Thoracic aorta (tissue), 2 donors: Measurements from ENCODE around the gene HOXA5. TPM values are rescaled to one million over a fixed set of nuclear protein-coding genes. Genes with fewer than 3 reads are reported as not detected.

Experiments
- ATAC-seq: fragments of 150-250 bp; one replicate; pipeline ENCODE4 v1.8.0; 2017; ENCODE audit warnings: low read depth; ENCODE audit not compliant: insufficient number of reproducible peaks, low FRiP score
- DNase-seq: peaks from one replicate; pipeline ENCODE4 v3.0.0-alpha.2; 2020; ENCODE audit warnings: low spot score
- H3K27ac ChIP-seq, 2 donors: fragments of 200-600 bp; sonication (generic); 1 replicate in 1 of 2; 2 replicates in 1 of 2; pipeline ENCODE4 v1.5.1; 2016; ENCODE audit warnings: mild to moderate bottlenecking in 2 of 2, moderate library complexity in 2 of 2
- H3K27me3 ChIP-seq: fragments of 200-600 bp; sonication (generic); replicated peaks from 2 replicates; pipeline ENCODE4 v1.6.0; 2016; ENCODE audit warnings: mild to moderate bottlenecking; ENCODE audit not compliant: insufficient read depth
- H3K36me3 ChIP-seq: fragments of 200-600 bp; sonication (generic); one replicate; pipeline ENCODE4 v1.5.1; 2016
- H3K4me1 ChIP-seq, 2 donors: fragments of 200-600 bp; sonication (generic); 1 replicate in 1 of 2; 2 replicates in 1 of 2; pipeline versions ENCODE4 v1.5.1 to v1.6.0; 2016; ENCODE audit warnings: low read depth in 2 of 2, mild to moderate bottlenecking in 1 of 2; ENCODE audit not compliant: control insufficient read depth in 1 of 2
- H3K4me3 ChIP-seq: fragments of 200-600 bp; sonication (generic); 2 replicates; pipeline ENCODE4 v1.5.1; 2016; ENCODE audit warnings: mild to moderate bottlenecking
- H3K9me3 ChIP-seq: fragments of 200-600 bp; sonication (generic); 2 replicates; pipeline ENCODE4 v1.5.1; 2016
- CTCF ChIP-seq: fragments of 200-600 bp; sonication (generic); IDR thresholded peaks from one replicate; pipeline ENCODE4 v1.5.1; 2019; ENCODE audit warnings: antibody characterized with exemption
- total RNA-seq, 2 donors: library from RNA; depleted of rRNA; stranded (reverse); fragments of >200 nt; gene quantifications; one replicate each; pipeline versions ENCODE4 v1.1.0 to v1.2.3, GENCODE V29; 2016

Gene HOXA5
- total RNA-seq, 2 donors from 2014 or later, result 0.35 to 1.2 TPM

- Histone ChIP-seq H3K9me3 (no peaks in the 10 kb centered on the region), H3K27ac (no peak overlapping the region), H3K27me3 (peaks cover 4% of the 10 kb centered on the region), H3K36me3 (no peaks in the 10 kb centered on the region), H3K4me3 (peak overlapping the region; percentile 78), H3K4me1 (peaks cover 11 to 26% of the 10 kb centered on the region in 2 donors)
- DNase-seq, result peak; percentile 54
- TF ChIP-seq CTCF, result no peak
- peak; percentile 7 for ATAC-seq
These were observed 17.2 kb upstream of the HOXA5 start for GRCh38 chr7:27160546-27161213.

GRCh38 chr7:27160145-27160545 lies 16.7 kb upstream of the HOXA5 start:
- H3K27ac ChIP-seq, result no peak overlapping the region
- ATAC-seq (no peak), DNase-seq (no peak)
- H3K4me3 ChIP-seq, result peak overlapping the region; percentile 78
- peaks cover 10 to 26% of the 10 kb centered on the region in 2 donors for H3K4me1 ChIP-seq
- no peaks in the 10 kb centered on the region for H3K9me3 ChIP-seq
- no peaks in the 10 kb centered on the region for H3K27me3 ChIP-seq
- no peak for TF ChIP-seq CTCF
- H3K36me3 ChIP-seq, result no peaks in the 10 kb centered on the region

GRCh38 chr7:27159266-27160144 lies 16.0 kb upstream of the HOXA5 start:
- DNase-seq, result no peak
- no peak for TF ChIP-seq CTCF
- H3K4me1 ChIP-seq, result peaks cover 13 to 24% of the 10 kb centered on the region in 2 donors

GRCh38 chr7:27158436-27159265 lies 15.2 kb upstream of the HOXA5 start:
- no peak for TF ChIP-seq CTCF
- Histone ChIP-seq H3K27ac (no peak overlapping the region), H3K4me3 (no peak overlapping the region), H3K4me1 (peaks cover 13 to 24% of the 10 kb centered on the region in 2 donors), H3K9me3 (no peaks in the 10 kb centered on the region), H3K36me3 (no peaks in the 10 kb centered on the region), H3K27me3 (no peaks in the 10 kb centered on the region)
- DNase-seq, result no peak
- no peak for ATAC-seq

More at GRCh38 chr7:27159266-27160144, 16.0 kb upstream of the HOXA5 start:
- no peak overlapping the region for H3K27ac ChIP-seq
- no peaks in the 10 kb centered on the region for H3K36me3 ChIP-seq
- peak overlapping the region; percentile 78 for H3K4me3 ChIP-seq
- no peaks in the 10 kb centered on the region for H3K9me3 ChIP-seq
- no peak for ATAC-seq
- no peaks in the 10 kb centered on the region for H3K27me3 ChIP-seq
